OCI-LY3 (cell line): ENCODE measurements around the gene GRAP.
"Not testable (repeated sequence)": the region's sequence is repeated elsewhere in the genome, so short reads cannot be mapped to it uniquely, and the experiment has no call there.

ENCODE experiments used
- CTCF ChIP-seq: fragments of 200-600, 300-600 bp; sonication (generic); IDR thresholded peaks from 2 replicates; pipeline ENCODE4 v1.5.1; 2014; ENCODE audit warnings: antibody characterized with exemption, low read length, low read depth
- EZH2phosphoT487 ChIP-seq: fragments of 200-600 bp; shearing (Covaris generic); IDR thresholded peaks from 2 replicates; pipeline ENCODE4 v1.6.1; 2018; ENCODE audit warnings: antibody characterized with exemption, mixed run types, low read depth

GRCh38 chr17:19044643-19045042 is 2.1 kb downstream of the GRAP start:
- TF ChIP-seq EZH2phosphoT487, CTCF: not testable (repeated sequence)
